ENCODE results near the gene PPFIA2.

DNA sequence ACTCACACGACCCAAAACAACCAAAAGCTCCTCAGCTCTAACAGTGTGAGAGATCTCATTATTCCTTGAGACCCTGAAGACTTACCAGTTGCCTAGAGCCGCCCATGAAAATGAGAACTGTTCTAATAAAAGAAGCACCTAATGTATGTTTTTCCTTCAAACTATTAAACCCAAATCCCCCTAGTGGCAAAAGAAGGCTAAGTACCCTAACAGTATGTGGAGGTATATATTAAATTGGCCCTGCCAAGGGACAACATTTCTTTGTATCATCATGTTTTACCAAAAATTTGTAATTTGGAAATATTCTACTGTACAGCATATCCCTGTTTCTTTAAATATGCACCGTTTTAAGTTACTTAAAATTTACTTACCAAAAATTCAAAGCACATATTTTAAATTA, 38.0 kb upstream of the PPFIA2 start:
- TF ChIP-seq, protein P1, sequence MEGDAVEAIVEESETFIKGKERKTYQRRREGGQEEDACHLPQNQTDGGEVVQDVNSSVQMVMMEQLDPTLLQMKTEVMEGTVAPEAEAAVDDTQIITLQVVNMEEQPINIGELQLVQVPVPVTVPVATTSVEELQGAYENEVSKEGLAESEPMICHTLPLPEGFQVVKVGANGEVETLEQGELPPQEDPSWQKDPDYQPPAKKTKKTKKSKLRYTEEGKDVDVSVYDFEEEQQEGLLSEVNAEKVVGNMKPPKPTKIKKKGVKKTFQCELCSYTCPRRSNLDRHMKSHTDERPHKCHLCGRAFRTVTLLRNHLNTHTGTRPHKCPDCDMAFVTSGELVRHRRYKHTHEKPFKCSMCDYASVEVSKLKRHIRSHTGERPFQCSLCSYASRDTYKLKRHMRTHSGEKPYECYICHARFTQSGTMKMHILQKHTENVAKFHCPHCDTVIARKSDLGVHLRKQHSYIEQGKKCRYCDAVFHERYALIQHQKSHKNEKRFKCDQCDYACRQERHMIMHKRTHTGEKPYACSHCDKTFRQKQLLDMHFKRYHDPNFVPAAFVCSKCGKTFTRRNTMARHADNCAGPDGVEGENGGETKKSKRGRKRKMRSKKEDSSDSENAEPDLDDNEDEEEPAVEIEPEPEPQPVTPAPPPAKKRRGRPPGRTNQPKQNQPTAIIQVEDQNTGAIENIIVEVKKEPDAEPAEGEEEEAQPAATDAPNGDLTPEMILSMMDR (IDR thresholded peaks at IDR 0.05 in 2 of 3, conservative IDR thresholded peaks at IDR 0.05 in 1 of 3; ENCODE audit: control insufficient read depth in 2 of 3, extremely low read depth in 1 of 3, insufficient read depth in 1 of 3, low read depth in 3 of 3, low read length in 3 of 3), result peak in 2 of 3 experiments; percentile 27 to 34; a peak in 3 of 6 replicates
- no peak for TF ChIP-seq SP1 (IDR thresholded peaks at IDR 0.05; ENCODE audit: low read depth, low read length)
- TF ChIP-seq SMAD1 (IDR thresholded peaks at IDR 0.05; ENCODE audit: low read depth, partially characterized antibody), result no peak

Measured in GM12878 (cell line).